AG09309 (cell line): ENCODE data around the gene SLC6A5.

ENCODE experiments used
- DNase-seq: peaks from one replicate; pipeline ENCODE4 v3.0.0-alpha.2; 2010; ENCODE audit warnings: low read depth
- H3K4me3 ChIP-seq: 2 replicates; pipeline ENCODE4 v1.5.1; 2011; ENCODE audit warnings: mild to moderate bottlenecking, low read depth, low read length, moderate library complexity; ENCODE audit not compliant: control insufficient read depth
- TF ChIP-seq, protein P1 (sequence below): IDR thresholded peaks from 2 replicates; pipeline ENCODE4 v1.5.1; 2011; ENCODE audit warnings: mild to moderate bottlenecking, low read depth, low read length, inconsistent platforms; ENCODE audit not compliant: insufficient read depth, control insufficient read depth; ENCODE audit errors: missing control alignments

Gene SLC6A5

DNA sequence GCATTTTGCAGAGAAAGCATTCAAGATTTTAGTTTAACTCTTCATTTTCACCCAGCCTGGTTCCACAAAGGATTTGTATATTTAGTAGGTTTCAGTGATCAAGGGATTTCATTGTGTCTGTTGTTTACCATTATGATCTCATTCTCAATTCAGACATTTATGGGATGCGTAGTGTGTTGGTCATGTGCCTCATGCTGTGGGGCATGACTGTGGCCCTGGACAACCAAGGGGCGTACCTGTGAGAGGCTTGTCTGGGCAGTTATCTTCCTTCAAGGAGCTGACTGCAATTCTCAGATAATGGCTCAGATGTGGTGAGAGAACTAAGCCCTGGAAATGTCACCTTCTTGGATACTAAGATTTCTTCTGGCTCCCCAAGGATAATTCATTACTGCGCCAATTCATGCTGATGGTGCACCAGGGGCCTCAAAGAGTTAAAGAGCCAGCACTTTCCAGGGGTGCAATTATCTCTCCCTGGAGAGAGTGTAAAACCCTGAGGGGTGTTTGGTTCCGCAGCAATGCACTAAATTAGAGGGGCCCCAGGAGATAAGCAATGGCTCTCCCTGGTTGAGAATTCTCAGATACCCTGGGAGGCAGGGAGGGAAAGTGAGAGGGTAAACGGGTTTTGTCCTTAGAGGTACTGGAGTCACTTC, 32.2 kb downstream of the SLC6A5 start:
- TF ChIP-seq, protein P1, sequence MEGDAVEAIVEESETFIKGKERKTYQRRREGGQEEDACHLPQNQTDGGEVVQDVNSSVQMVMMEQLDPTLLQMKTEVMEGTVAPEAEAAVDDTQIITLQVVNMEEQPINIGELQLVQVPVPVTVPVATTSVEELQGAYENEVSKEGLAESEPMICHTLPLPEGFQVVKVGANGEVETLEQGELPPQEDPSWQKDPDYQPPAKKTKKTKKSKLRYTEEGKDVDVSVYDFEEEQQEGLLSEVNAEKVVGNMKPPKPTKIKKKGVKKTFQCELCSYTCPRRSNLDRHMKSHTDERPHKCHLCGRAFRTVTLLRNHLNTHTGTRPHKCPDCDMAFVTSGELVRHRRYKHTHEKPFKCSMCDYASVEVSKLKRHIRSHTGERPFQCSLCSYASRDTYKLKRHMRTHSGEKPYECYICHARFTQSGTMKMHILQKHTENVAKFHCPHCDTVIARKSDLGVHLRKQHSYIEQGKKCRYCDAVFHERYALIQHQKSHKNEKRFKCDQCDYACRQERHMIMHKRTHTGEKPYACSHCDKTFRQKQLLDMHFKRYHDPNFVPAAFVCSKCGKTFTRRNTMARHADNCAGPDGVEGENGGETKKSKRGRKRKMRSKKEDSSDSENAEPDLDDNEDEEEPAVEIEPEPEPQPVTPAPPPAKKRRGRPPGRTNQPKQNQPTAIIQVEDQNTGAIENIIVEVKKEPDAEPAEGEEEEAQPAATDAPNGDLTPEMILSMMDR = no peak
- DNase-seq = no peak

DNA sequence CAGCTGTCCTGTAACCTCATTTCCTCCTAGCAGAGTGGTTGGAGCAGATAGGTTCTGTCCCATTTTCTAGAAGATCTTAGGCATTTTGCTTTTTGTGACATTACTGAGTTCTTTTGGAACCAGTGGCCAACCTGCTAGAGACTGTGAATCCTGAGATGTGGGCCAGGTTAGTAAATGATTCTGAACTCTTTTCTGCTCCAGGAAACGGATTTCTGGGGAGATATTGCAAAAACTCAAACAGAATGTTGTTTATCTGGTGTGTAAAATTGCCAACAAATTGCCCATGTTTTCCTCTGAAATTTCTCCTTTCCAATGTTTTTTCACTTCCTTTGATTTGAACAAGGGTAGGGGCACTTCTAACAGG, 32.7 kb downstream of the SLC6A5 start:
- no peak overlapping the region for H3K4me3 ChIP-seq
- TF ChIP-seq, protein P1 = no peak
- no peak for DNase-seq

More for the DNA sequence above, 32.2 kb downstream of the SLC6A5 start:
- no peak overlapping the region for H3K4me3 ChIP-seq

DNA sequence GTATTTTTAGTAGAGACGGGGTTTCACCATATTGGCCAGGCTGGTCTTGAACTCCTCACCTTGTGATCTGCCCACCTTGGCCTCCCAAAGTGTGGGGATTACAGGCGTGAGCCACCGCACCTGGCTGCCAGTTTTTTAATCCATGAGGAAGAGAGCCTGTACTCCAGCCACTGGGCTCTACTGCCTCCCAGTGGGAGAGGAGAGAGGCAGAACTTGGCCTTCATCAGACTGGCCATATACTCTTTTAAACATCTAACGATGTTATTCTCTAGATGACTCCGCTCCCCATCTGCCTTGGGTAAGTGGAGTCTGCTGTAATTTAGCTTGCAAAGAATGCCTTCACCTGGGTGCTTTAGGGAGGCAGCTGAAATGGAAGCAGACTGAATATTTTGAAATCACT, 34.6 kb downstream of the SLC6A5 start:
- TF ChIP-seq, protein P1 = no peak
- DNase-seq = no peak
- no peak overlapping the region for H3K4me3 ChIP-seq

DNA sequence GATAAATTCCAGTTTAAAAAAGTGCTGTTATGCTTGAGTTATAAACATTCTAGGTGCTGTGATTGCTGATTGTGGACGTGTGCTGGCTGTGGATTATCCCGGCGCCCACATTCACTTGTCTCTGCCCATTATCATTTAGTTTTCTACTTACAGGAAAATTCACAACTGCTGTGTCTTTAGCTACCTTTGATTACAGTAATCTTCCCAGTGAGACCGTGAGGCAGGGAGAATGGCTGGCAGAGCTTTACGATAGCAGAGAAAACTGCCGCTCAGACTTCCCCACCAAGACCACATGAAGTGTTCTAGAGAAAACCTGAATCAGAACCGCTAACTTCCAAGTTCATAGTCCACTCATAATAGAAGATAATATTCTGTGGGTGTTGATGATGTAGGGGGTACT, 35.4 kb downstream of the SLC6A5 start:
- H3K4me3 ChIP-seq = no peak overlapping the region
- TF ChIP-seq, protein P1 = no peak
- no peak for DNase-seq

DNA sequence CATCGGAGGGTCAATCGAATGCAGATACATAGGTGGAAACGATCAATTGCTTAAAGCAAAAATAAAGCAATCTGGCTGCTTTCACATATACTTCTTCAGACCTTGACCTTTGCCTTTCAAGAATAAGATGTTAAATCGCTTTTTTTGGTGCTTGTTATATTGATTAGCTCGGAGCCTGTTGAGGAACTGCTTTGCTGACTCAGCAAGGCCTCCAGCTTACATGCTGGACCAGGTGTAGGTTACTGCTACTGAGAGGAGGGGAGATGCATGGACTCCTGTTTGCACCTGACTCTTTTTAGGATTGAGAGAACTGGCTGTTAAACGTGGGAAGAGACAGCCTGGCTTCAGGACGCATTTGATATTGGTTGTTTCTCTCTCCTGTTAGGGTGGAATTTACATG, 38.7 kb downstream of the SLC6A5 start:
- no peak for DNase-seq
- TF ChIP-seq, protein P1 = no peak
- no peak overlapping the region for H3K4me3 ChIP-seq

DNA sequence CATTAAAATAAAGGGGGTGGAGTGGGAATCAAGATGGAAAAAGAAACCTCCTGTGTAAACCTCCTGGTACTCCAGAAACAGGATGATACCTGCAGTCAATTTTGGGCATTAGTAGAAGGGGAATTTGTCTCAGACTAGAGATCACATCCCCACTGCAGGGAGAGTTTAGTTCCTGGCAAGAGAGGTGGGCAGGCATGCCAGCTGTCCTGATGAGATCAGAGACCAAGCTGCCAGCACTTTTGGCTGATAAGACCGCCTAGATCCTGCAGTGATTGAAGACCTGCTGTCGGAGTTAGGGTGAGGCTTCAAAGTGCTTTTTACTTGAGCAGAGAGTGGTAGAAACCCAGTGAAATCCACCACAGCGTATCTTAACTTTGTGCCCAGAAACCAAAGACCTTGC, 40.3 kb downstream of the SLC6A5 start:
- TF ChIP-seq, protein P1 = no peak
- DNase-seq = no peak
- no peak overlapping the region for H3K4me3 ChIP-seq
